Measurements from ENCODE around the gene EHD3. TPM values are rescaled to one million over a fixed set of nuclear protein-coding genes. Genes with fewer than 3 reads are reported as not detected.

EHD3 gene
- total and polyA plus RNA-seq, 2 of the 8 experiments (the other 6 are each of a cell fraction or from before 2014, with no cell fraction given), result 9.3 to 12.0 TPM

- Histone ChIP-seq H3K23me2 (ENCODE audit: low read depth, low read length) (no peaks in the 10 kb centered on the region), H2BK15ac (ENCODE audit: low read length) (no peak overlapping the region), H3K79me1 (ENCODE audit: low read depth, low read length) (no peaks in the 10 kb centered on the region; the same call in 1 of the 2 replicates), H3K36me3 (ENCODE audit: control insufficient read depth in 2 of 4, insufficient read depth in 4 of 4, low read length in 3 of 4) (no peaks in the 10 kb centered on the region), H3K14ac (ENCODE audit: insufficient read length) (no peak overlapping the region), H3K4me3 (ENCODE audit: extremely low read depth in 1 of 4, insufficient read depth in 2 of 4, low read depth in 3 of 4, low read length in 4 of 4) (no peak overlapping the region), H2BK5ac (ENCODE audit: low read depth, low read length) (no peak overlapping the region), H2BK20ac (ENCODE audit: low read length) (no peak overlapping the region), H4K91ac (replicated peaks; ENCODE audit: insufficient read length, low read length) (no peak overlapping the region), H2BK120ac (replicated peaks; ENCODE audit: low read depth, low read length) (no peak overlapping the region), H3K4me2 (ENCODE audit: insufficient read depth in 1 of 2, low read depth in 2 of 2, low read length in 2 of 2) (no peak overlapping the region), H3K27me3 (replicated peaks in 1 of 4; ENCODE audit: control insufficient read depth in 3 of 4, extremely low read depth in 1 of 4, insufficient read depth in 3 of 4, low read length in 3 of 4) (no peaks in the 10 kb centered on the region), H3K79me2 (ENCODE audit: control insufficient read depth in 1 of 2, insufficient read depth in 2 of 2, low read length in 2 of 2) (no peaks in the 10 kb centered on the region), H2AFZ (ENCODE audit: low read length) (no peak overlapping the region), H3K9ac (replicated peaks in 1 of 4; ENCODE audit: extremely low read depth in 1 of 4, low read depth in 3 of 4, low read length in 3 of 4) (no peak overlapping the region), H3K4me1 (replicated peaks in 1 of 4; ENCODE audit: control insufficient read depth in 3 of 4, insufficient read depth in 4 of 4, low read length in 3 of 4) (peaks cover 0 to 5% (median under 1%) of the 10 kb centered on the region in 4 experiments; a peak in 2 of 7 replicates), H3K27ac (ENCODE audit: low read depth, low read length) (no peak overlapping the region), H4K8ac (ENCODE audit: extremely low read depth, insufficient read depth, low read length) (no peak overlapping the region), H3K4ac (replicated peaks; ENCODE audit: insufficient read length, low read depth, low read length) (no peak overlapping the region), H3K9me3 (ENCODE audit: insufficient read depth in 2 of 2, low read depth in 1 of 2, low read length in 1 of 2) (no peaks in the 10 kb centered on the region), H3K23ac (ENCODE audit: insufficient read length) (no peak overlapping the region), H2BK12ac (ENCODE audit: low read depth, low read length) (no peak overlapping the region), H3K56ac (replicated peaks; ENCODE audit: insufficient read length, low read depth, low read length) (no peak overlapping the region), H3K18ac (ENCODE audit: extremely low read depth, low read length) (no peak overlapping the region), H2AK5ac (ENCODE audit: low read depth, low read length) (no peak overlapping the region), H4K20me1 (replicated peaks in 1 of 2; ENCODE audit: control insufficient read depth in 1 of 2, insufficient read depth in 2 of 2, low read length in 2 of 2) (no peaks in the 10 kb centered on the region), H4K5ac (ENCODE audit: insufficient read length, low read depth, low read length) (no peak overlapping the region)
- no peak for TF ChIP-seq BCL11A (IDR thresholded peaks at IDR 0.05; ENCODE audit: low read depth in 2 of 2, low read length in 2 of 2)
- peak in 1 of 2 experiments; percentile 23; a peak in 2 of 4 replicates for TF ChIP-seq RAD21 (IDR thresholded peaks at IDR 0.05 in 1 of 2, conservative IDR thresholded peaks at IDR 0.05 in 1 of 2; ENCODE audit: low read depth in 2 of 2, low read length in 2 of 2)
- ChIA-PET POLR2A (ENCODE audit: partially characterized antibody) (interaction anchor here (1.1 kb wide), 1 partner anchor 1085 kb away, joined by 3 read pairs; no protein-coding TSS in a partner anchor), CTCF (ENCODE audit: partially characterized antibody) (interaction anchor here (1.0 to 9.4 kb wide), 5 partner anchors 14 to 605 kb away, joined by 3 to 64 read pairs (median 3); no protein-coding TSS in a partner anchor)
- WGBS, 2 experiments (ENCODE audit: extremely low coverage in 1 of 2, insufficient coverage in 1 of 2, insufficient read length in 1 of 2, insufficient replicate concordance in 2 of 2, low coverage in 1 of 2, low lambda C conversion rate in 2 of 2, missing lambda C conversion rate in 1 of 2), result 62% methylated on average over 3 of the region's 3 CpGs; no CpG with 5 or more reads in 1 of the 2 experiments
- no peak for DNase-seq (ENCODE audit: low read depth in 1 of 2, low spot score in 2 of 2)
- FAIRE-seq, result no peak
Observed at GRCh38 chr2:31317396-31317795, 83.4 kb downstream of the EHD3 start.

Measured in H1 (cell line).